Mesodermal cell (in vitro differentiated cells): ENCODE measurements around the gene SUPT3H.

Experiments
- H3K27ac ChIP-seq: 2 replicates; pipeline ENCODE4 v1.7.0; 2013; ENCODE audit warnings: mild to moderate bottlenecking, low read depth, low read length, moderate library complexity; ENCODE audit not compliant: severe bottlenecking
- H3K36me3 ChIP-seq: 2 replicates; pipeline ENCODE4 v1.7.1; 2013; ENCODE audit warnings: mild to moderate bottlenecking, low read length, moderate library complexity; ENCODE audit not compliant: control insufficient read depth, insufficient read depth
- H3K4me1 ChIP-seq: one replicate; pipeline ENCODE4 v1.7.1; 2013; ENCODE audit warnings: mild to moderate bottlenecking, low read length; ENCODE audit not compliant: insufficient read depth, control insufficient read depth, poor library complexity, severe bottlenecking
- H3K4me3 ChIP-seq: 2 replicates; pipeline ENCODE4 v1.7.0; 2013; ENCODE audit warnings: low read length, control low read depth, mild to moderate bottlenecking; ENCODE audit not compliant: insufficient read depth, poor library complexity, severe bottlenecking; ENCODE audit errors: extremely low read depth
- H3K9me3 ChIP-seq: 2 replicates; pipeline ENCODE4 v1.7.1; 2013; ENCODE audit warnings: mild to moderate bottlenecking, low read length, moderate library complexity; ENCODE audit not compliant: control insufficient read depth
- WGBS, 2 experiments: methylation state at CpG; one replicate each; pipeline ENCODE4 v1.1.5; 2013; ENCODE audit warnings: missing lambda C conversion rate in 2 of 2; ENCODE audit not compliant: insufficient coverage in 2 of 2; 5-methylcytosine and 5-hydroxymethylcytosine counted together

SUPT3H gene

DNA sequence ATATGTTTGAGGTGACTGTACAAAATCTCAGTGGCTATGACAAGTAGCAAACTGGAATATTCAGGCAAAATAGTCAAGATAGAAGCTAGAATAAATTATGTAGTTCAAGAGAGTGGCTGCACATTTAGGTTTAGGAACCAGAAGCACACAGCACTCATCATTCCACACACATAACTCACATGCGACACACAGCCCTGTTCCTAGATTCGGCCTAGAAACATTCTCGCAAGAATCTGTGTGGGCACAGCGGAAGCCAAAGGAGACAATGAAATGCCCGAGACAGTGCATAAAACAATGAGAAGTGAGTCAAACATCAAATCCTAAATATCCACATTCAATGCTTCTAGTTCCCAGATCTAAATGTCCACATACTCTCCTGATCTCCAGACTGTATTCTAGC is 9.5 kb upstream of the SUPT3H start:
- Histone ChIP-seq H3K9me3 (no peaks in the 10 kb centered on the region), H3K36me3 (no peaks in the 10 kb centered on the region), H3K4me1 (peaks cover 11% of the 10 kb centered on the region), H3K27ac (no peak overlapping the region), H3K4me3 (no peak overlapping the region)
- WGBS, 2 experiments = 90 to 93% methylated on average over 3 to 4 of the region's 5 CpGs

- peaks cover 11% of the 10 kb centered on the region for H3K4me1 ChIP-seq
- no peaks in the 10 kb centered on the region for H3K36me3 ChIP-seq
- H3K4me3 ChIP-seq = no peak overlapping the region
- 88 to 94% methylated on average over 3 of the region's 3 CpGs for WGBS, 2 experiments
- H3K9me3 ChIP-seq = no peaks in the 10 kb centered on the region
- no peak overlapping the region for H3K27ac ChIP-seq
Measured at GRCh38 chr6:45386501-45386900, 8.8 kb upstream of the SUPT3H start.

DNA sequence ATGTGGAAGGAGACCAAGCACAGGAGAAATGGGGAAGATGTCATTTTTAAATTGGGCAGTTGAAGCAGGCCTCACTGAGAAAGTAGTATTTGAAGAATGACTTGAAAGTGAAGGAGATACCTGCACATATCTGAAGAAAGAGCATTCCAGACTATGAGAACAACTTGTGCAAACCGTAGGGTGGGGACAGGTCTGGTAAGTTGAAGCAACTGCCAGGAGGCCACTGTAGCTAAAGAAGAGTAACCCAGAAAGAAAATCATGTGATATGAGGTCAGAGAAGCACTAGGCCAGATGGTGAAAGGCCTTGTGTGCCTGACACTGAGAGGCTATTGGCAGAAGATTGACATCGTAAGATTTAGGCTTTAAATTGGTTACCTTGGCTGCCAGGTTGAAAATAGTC is 4.7 kb upstream of the SUPT3H start:
- Histone ChIP-seq H3K36me3 (no peaks in the 10 kb centered on the region), H3K4me3 (no peak overlapping the region), H3K27ac (no peak overlapping the region), H3K4me1 (peaks cover 15% of the 10 kb centered on the region), H3K9me3 (no peaks in the 10 kb centered on the region)
- WGBS, 2 experiments = 86 to 87% methylated on average over 2 of the region's 2 CpGs

DNA sequence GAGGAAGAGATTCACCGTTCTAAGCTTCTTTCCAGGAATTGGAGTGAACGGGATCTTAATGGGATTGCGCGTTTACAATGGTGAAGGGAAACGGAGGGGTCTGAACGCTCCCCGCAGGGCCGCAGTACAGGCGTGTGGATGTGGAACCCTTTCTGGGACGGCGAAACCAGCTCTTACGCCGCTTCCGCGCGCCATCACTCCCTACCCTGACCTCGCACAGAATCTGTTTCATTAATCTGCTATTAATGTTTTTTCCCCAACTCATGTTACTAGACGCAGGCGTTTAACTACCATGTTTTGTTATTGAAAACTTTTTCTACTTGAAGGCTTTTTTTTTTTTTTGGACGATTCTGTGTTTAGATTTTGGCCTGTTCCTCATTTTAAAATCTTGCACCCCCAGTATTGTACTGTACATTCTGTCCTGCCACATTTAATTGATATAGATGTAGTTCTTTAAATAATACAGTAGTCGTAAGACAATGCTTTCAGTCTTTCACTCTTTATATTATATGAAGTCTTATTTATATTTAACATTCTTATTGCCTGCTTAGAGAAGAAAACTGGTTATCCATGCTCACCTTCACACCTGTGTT is 696 bp upstream of the SUPT3H start:
- peaks cover 10% of the 10 kb centered on the region for H3K4me1 ChIP-seq
- H3K27ac ChIP-seq = peak overlapping the region; percentile 99
- peak overlapping the region; percentile 86 for H3K4me3 ChIP-seq
- no peaks in the 10 kb centered on the region for H3K9me3 ChIP-seq
- WGBS, 2 experiments = 3 to 11% methylated on average over 6 to 13 of the region's 21 CpGs
- H3K36me3 ChIP-seq = no peaks in the 10 kb centered on the region

- Histone ChIP-seq H3K4me3 (peak overlapping the region; percentile 86), H3K36me3 (no peaks in the 10 kb centered on the region), H3K4me1 (peaks cover 10% of the 10 kb centered on the region), H3K27ac (peak overlapping the region; percentile 99), H3K9me3 (no peaks in the 10 kb centered on the region)
- 0 to 1% methylated on average over 12 to 19 of the region's 21 CpGs for WGBS, 2 experiments
Measured at GRCh38 chr6:45377043-45377553, 636 bp downstream of the SUPT3H start.

DNA sequence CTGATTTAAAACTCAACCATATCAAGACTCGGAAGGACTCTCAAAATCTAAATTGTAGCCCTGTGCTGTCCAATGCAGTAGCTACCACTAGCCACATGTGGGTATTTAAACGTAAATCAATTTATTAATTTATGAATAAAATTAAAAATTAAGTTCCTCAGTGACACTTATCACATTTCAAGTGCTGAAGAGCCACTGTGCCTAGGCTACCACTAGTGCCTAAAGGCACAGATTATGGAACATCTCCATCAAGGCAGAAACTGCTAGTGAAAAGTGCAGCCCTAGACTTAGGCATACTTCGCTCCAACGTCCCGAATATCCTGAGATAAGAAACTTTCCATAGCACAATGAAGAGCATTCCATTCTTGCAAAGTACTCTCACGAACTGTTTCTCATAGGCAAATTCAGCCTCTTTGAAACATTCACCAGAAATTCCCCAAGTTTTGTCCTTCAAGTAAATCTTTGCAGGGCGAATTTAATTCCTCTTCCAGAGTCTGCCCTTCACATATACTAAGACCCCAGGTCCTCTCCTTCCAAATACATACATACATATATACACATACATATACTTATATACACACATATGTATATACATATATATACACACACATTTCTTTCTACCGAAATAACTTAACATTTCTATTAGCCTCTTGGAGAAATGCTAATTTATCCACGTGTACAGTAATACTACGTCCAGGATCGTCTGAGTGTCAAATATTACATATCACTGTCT is 1.3 kb downstream of the SUPT3H start:
- H3K4me3 ChIP-seq = peak overlapping the region; percentile 86
- WGBS, 2 experiments = 37% methylated on average over 9 of the region's 11 CpGs
- no peaks in the 10 kb centered on the region for H3K36me3 ChIP-seq
- H3K9me3 ChIP-seq = no peaks in the 10 kb centered on the region
- H3K27ac ChIP-seq = peak overlapping the region; percentile 99
- peaks cover 10% of the 10 kb centered on the region for H3K4me1 ChIP-seq

DNA sequence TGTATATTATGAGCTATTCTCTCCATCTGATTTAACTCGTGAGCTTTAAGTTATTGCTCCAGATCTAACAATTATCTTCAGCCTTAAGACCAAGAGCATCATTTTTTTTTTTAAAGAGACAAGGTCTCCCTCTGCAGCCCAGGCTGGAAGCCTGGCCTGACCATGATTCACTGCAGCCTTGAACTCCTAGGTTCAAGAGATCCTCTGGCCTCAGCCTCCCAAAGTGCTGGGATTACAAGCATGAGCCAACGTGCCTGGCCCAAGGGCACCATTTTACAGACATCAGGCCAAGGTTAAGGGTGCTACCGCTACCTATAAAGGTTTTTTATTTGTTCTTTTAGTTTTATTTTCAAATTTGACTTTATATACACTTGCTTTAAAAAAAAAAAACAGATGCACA is 2.3 kb downstream of the SUPT3H start:
- Histone ChIP-seq H3K4me3 (no peak overlapping the region), H3K9me3 (no peaks in the 10 kb centered on the region), H3K27ac (no peak overlapping the region), H3K4me1 (peaks cover 10% of the 10 kb centered on the region), H3K36me3 (no peaks in the 10 kb centered on the region)
- 95 to 100% methylated on average over 1 to 2 of the region's 3 CpGs for WGBS, 2 experiments

- no peak overlapping the region for H3K4me3 ChIP-seq
- H3K9me3 ChIP-seq = no peaks in the 10 kb centered on the region
- peaks cover 4% of the 10 kb centered on the region for H3K4me1 ChIP-seq
- WGBS, 2 experiments = no CpG with 5 or more reads among the region's 3 CpGs
- no peaks in the 10 kb centered on the region for H3K36me3 ChIP-seq
- H3K27ac ChIP-seq = no peak overlapping the region
Measured at GRCh38 chr6:45371924-45372573, 5.7 kb downstream of the SUPT3H start.

DNA sequence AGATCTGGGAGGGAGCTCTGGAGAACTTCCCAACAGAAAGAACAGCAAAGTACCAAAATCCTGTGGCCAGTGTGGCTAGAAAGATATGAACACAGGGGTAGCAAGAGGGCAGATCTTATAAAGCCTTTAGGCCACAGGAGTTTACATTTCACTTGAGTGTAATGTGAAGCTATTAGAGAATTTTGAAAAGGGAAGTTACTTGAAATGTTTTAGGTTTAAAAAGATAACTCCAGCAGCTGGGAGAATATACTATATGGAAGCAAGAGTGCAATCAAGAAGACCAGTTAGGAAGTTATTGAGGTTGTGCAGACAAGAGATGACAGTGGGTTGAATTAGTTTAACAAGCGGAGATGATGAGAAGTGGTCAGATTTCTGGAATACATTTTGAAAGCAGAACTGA is 7.9 kb downstream of the SUPT3H start:
- H3K4me3 ChIP-seq = no peak overlapping the region
- H3K27ac ChIP-seq = no peak overlapping the region
- WGBS, 2 experiments = 100% methylated on average over 1 of the region's 1 CpG
- no peaks in the 10 kb centered on the region for H3K36me3 ChIP-seq
- no peaks in the 10 kb centered on the region for H3K4me1 ChIP-seq
- H3K9me3 ChIP-seq = no peaks in the 10 kb centered on the region

GRCh38 chr6:45367999-45368398 is 9.7 kb downstream of the SUPT3H start:
- H3K4me3 ChIP-seq = no peak overlapping the region

GRCh38 chr6:45366534-45366933 is 11.2 kb downstream of the SUPT3H start:
- H3K9me3 ChIP-seq = no peaks in the 10 kb centered on the region
- no peaks in the 10 kb centered on the region for H3K36me3 ChIP-seq
- H3K4me3 ChIP-seq = no peak overlapping the region
- WGBS, 2 experiments = 100% methylated on average over 1 of the region's 1 CpG
- H3K4me1 ChIP-seq = no peaks in the 10 kb centered on the region
- H3K27ac ChIP-seq = no peak overlapping the region

More at GRCh38 chr6:45367999-45368398, 9.7 kb downstream of the SUPT3H start:
- H3K36me3 ChIP-seq = no peaks in the 10 kb centered on the region
- H3K9me3 ChIP-seq = no peaks in the 10 kb centered on the region
- H3K4me1 ChIP-seq = no peaks in the 10 kb centered on the region
- H3K27ac ChIP-seq = no peak overlapping the region
